Colonic mucosa (tissue), 4 donors: ENCODE results near the gene ANKFY1. TPM values are rescaled to one million over a fixed set of nuclear protein-coding genes. Genes with fewer than 3 reads are reported as not detected.

ENCODE experiments used
- DNase-seq: peaks from one replicate; pipeline ENCODE4 v3.0.0-alpha.2; 2020
- H3K27ac ChIP-seq: fragments of 200-600 bp; one replicate; pipeline ENCODE4 v1.8.0; 2021
- H3K27me3 ChIP-seq: fragments of 200-600 bp; one replicate; pipeline ENCODE4 v1.8.0; 2021
- H3K36me3 ChIP-seq: fragments of 200-600 bp; one replicate; pipeline ENCODE4 v1.8.0; 2021
- H3K4me1 ChIP-seq: fragments of 200-600 bp; one replicate; pipeline ENCODE4 v1.8.0; 2021; ENCODE audit warnings: mild to moderate bottlenecking
- H3K4me3 ChIP-seq: fragments of 200-600 bp; one replicate; pipeline ENCODE4 v1.8.0; 2021
- H3K9ac ChIP-seq, 2 donors: one replicate each; pipeline ENCODE4 v1.7.0; 2013; ENCODE audit warnings: control low read depth in 2 of 2, low read depth in 2 of 2, low read length in 2 of 2
- H3K9me3 ChIP-seq: fragments of 200-600 bp; one replicate; pipeline ENCODE4 v1.8.0; 2021
- CTCF ChIP-seq: fragments of 200-600 bp; IDR thresholded peaks from one replicate; pipeline ENCODE4 v1.8.0; 2022; ENCODE audit warnings: antibody characterized with exemption, mild to moderate bottlenecking
- intact Hi-C: fragments of 100-400 bp; cut with DNase I; formaldehyde crosslinking; loops from one replicate; pipeline ENCODE4 v1.14.1; 2022
- total RNA-seq, 2 donors: library from RNA; stranded (reverse); fragmentation: NEBNext Ultra II Directional in 1 of 2; extraction: Animal tissue kit (Norgen Biotek cat#: 25700) in 1 of 2; gene quantifications; one replicate each; pipeline ENCODE4 v1.2.1, GENCODE V29; 2021
- donor health status: healthy.
- donor health status: DM: no; HTN: no; CAD: no.
- donor health status: DM: no; HTN: no; CAD: no.

The ANKFY1 gene
- total RNA-seq, 2 donors from 2014 or later = 43.8 to 51.8 TPM

GRCh38 chr17:4177806-4178205 is 86.0 kb downstream of the ANKFY1 start:
- Histone ChIP-seq H3K36me3 (peaks cover 20% of the 10 kb centered on the region), H3K4me3 (no peak overlapping the region), H3K9me3 (no peaks in the 10 kb centered on the region), H3K27ac (no peak overlapping the region), H3K27me3 (no peaks in the 10 kb centered on the region), H3K9ac (no peak overlapping the region), H3K4me1 (no peaks in the 10 kb centered on the region)
- no peak for DNase-seq
- intact Hi-C loops = no loop called here
- no peak for TF ChIP-seq CTCF

GRCh38 chr17:4176808-4177472 is 86.8 kb downstream of the ANKFY1 start:
- TF ChIP-seq CTCF = no peak
- Histone ChIP-seq H3K27ac (no peak overlapping the region), H3K4me3 (no peak overlapping the region), H3K9me3 (no peaks in the 10 kb centered on the region), H3K27me3 (no peaks in the 10 kb centered on the region), H3K9ac (no peak overlapping the region), H3K36me3 (peaks cover 28% of the 10 kb centered on the region), H3K4me1 (no peaks in the 10 kb centered on the region)
- no peak for DNase-seq
- intact Hi-C loops = no loop called here

GRCh38 chr17:4175921-4176807 is 87.6 kb downstream of the ANKFY1 start:
- H3K4me3 ChIP-seq = no peak overlapping the region
- intact Hi-C loops = no loop called here
- no peaks in the 10 kb centered on the region for H3K9me3 ChIP-seq
- H3K9ac ChIP-seq = no peak overlapping the region
- no peaks in the 10 kb centered on the region for H3K4me1 ChIP-seq
- no peak for DNase-seq
- no peak overlapping the region for H3K27ac ChIP-seq
- TF ChIP-seq CTCF = no peak
- H3K27me3 ChIP-seq = no peaks in the 10 kb centered on the region
- peaks cover 36% of the 10 kb centered on the region for H3K36me3 ChIP-seq

- no peak for DNase-seq
- H3K9ac ChIP-seq = no peak overlapping the region
- no peak for TF ChIP-seq CTCF
- H3K27ac ChIP-seq = no peak overlapping the region
- no peak overlapping the region for H3K4me3 ChIP-seq
- intact Hi-C loops = no loop called here
- H3K36me3 ChIP-seq = peaks cover 49% of the 10 kb centered on the region
- H3K27me3 ChIP-seq = no peaks in the 10 kb centered on the region
- H3K9me3 ChIP-seq = no peaks in the 10 kb centered on the region
- no peaks in the 10 kb centered on the region for H3K4me1 ChIP-seq
Observed at GRCh38 chr17:4174556-4174955, 89.2 kb downstream of the ANKFY1 start.

- no peak overlapping the region for H3K4me3 ChIP-seq
- H3K9ac ChIP-seq = no peak overlapping the region
- peaks cover 54% of the 10 kb centered on the region for H3K36me3 ChIP-seq
- no peaks in the 10 kb centered on the region for H3K27me3 ChIP-seq
- DNase-seq = no peak
- no peaks in the 10 kb centered on the region for H3K4me1 ChIP-seq
- TF ChIP-seq CTCF = no peak
- H3K9me3 ChIP-seq = no peaks in the 10 kb centered on the region
- intact Hi-C loops = no loop called here
- H3K27ac ChIP-seq = no peak overlapping the region
Observed at GRCh38 chr17:4173781-4174180, 90.0 kb downstream of the ANKFY1 start.
